Cerebellar cortex (tissue), 1 donor: ENCODE measurements around the gene ANKRD29.
"Not testable (repeated sequence)": the region's sequence is repeated elsewhere in the genome, so short reads cannot be mapped to it uniquely, and the experiment has no call there.

Experiments
- DNase-seq: peaks from one replicate; pipeline ENCODE4 v3.0.0-alpha.2; 2015; ENCODE audit warnings: low spot score

ANKRD29 gene

GRCh38 chr18:23557511-23557910, 105.2 kb downstream of the ANKRD29 start:
- not testable (repeated sequence) for DNase-seq

- DNase-seq, result no peak
Measured at GRCh38 chr18:23556145-23556780, 106.4 kb downstream of the ANKRD29 start.

GRCh38 chr18:23553887-23554286, 108.8 kb downstream of the ANKRD29 start:
- DNase-seq, result no peak

GRCh38 chr18:23552505-23552904, 110.2 kb downstream of the ANKRD29 start:
- DNase-seq, result no peak

GRCh38 chr18:23551978-23552377, 110.7 kb downstream of the ANKRD29 start:
- no peak for DNase-seq

- DNase-seq, result no peak
Measured at GRCh38 chr18:23550898-23551297, 111.8 kb downstream of the ANKRD29 start.
